Tongue (tissue), 2 donors: ENCODE results near the gene KCNK10. TPM values are rescaled to one million over a fixed set of nuclear protein-coding genes. Genes with fewer than 3 reads are reported as not detected.
"Not testable (repeated sequence)": the region's sequence is repeated elsewhere in the genome, so short reads cannot be mapped to it uniquely, and the experiment has no call there.

ENCODE experiments used
- DNase-seq: peaks from one replicate; pipeline ENCODE4 v3.0.0-alpha.2; 2015
- total RNA-seq: library from RNA; depleted of rRNA; stranded (reverse); fragments of >200 nt; gene quantifications from one replicate; pipeline ENCODE4 v1.2.3, GENCODE V29; 2014

KCNK10 gene
- total RNA-seq, 1 donor from 2014 or later: 0.92 TPM

GRCh38 chr14:88269806-88270420, 53.2 kb downstream of the KCNK10 start:
- DNase-seq: no peak

- no peak for DNase-seq
Measured at GRCh38 chr14:88266474-88266873, 56.6 kb downstream of the KCNK10 start.

- no peak for DNase-seq
Measured at GRCh38 chr14:88264116-88264515, 59.0 kb downstream of the KCNK10 start.

- DNase-seq: not testable (repeated sequence)
Measured at GRCh38 chr14:88261302-88261701, 61.8 kb downstream of the KCNK10 start.

- DNase-seq: no peak
Measured at GRCh38 chr14:88258021-88258420, 65.0 kb downstream of the KCNK10 start.

GRCh38 chr14:88256997-88257950, 65.8 kb downstream of the KCNK10 start:
- DNase-seq: peak; percentile 55

GRCh38 chr14:88255798-88256197, 67.3 kb downstream of the KCNK10 start:
- DNase-seq: no peak

GRCh38 chr14:88255196-88255595, 67.9 kb downstream of the KCNK10 start:
- no peak for DNase-seq

- DNase-seq: no peak
Measured at GRCh38 chr14:88252498-88252897, 70.6 kb downstream of the KCNK10 start.

GRCh38 chr14:88251650-88252049, 71.4 kb downstream of the KCNK10 start:
- no peak for DNase-seq

GRCh38 chr14:88249266-88249665, 73.8 kb downstream of the KCNK10 start:
- DNase-seq: no peak

GRCh38 chr14:88248606-88249005, 74.5 kb downstream of the KCNK10 start:
- no peak for DNase-seq

GRCh38 chr14:88247228-88247627, 75.8 kb downstream of the KCNK10 start:
- DNase-seq: no peak

- DNase-seq: no peak
Measured at GRCh38 chr14:88245321-88245720, 77.7 kb downstream of the KCNK10 start.

- DNase-seq: no peak
Measured at GRCh38 chr14:88243946-88244345, 79.1 kb downstream of the KCNK10 start.

GRCh38 chr14:88242446-88242845, 80.6 kb downstream of the KCNK10 start:
- DNase-seq: no peak

GRCh38 chr14:88241810-88242209, 81.3 kb downstream of the KCNK10 start:
- no peak for DNase-seq

- no peak for DNase-seq
Measured at GRCh38 chr14:88234442-88234841, 88.6 kb downstream of the KCNK10 start.

- DNase-seq: peak; percentile 11
Measured at GRCh38 chr14:88233915-88234314, 89.2 kb downstream of the KCNK10 start.

GRCh38 chr14:88232771-88233170, 90.3 kb downstream of the KCNK10 start:
- peak; percentile 36 for DNase-seq

- DNase-seq: no peak
Measured at GRCh38 chr14:88231603-88232002, 91.5 kb downstream of the KCNK10 start.

GRCh38 chr14:88229428-88229827, 93.6 kb downstream of the KCNK10 start:
- DNase-seq: no peak

- DNase-seq: no peak
Measured at GRCh38 chr14:88228522-88229236, 94.4 kb downstream of the KCNK10 start.
